Fibroblast of mammary gland (primary cell): ENCODE data around the gene ZNF33B.

Source experiments
- DNase-seq: peaks from one replicate; pipeline ENCODE4 v3.0.0-alpha.2; 2010; ENCODE audit warnings: low read depth
- H3K4me3 ChIP-seq: 2 replicates; pipeline ENCODE4 v1.5.1; 2011; ENCODE audit warnings: low read depth, mild to moderate bottlenecking, low read length, moderate library complexity; ENCODE audit not compliant: control insufficient read depth
- TF ChIP-seq, protein P1 (sequence below): conservative IDR thresholded peaks from 2 replicates; pipeline ENCODE4 v1.5.1; 2011; ENCODE audit warnings: low read depth, low read length, inconsistent platforms; ENCODE audit not compliant: control insufficient read depth, insufficient read depth

Gene ZNF33B

DNA sequence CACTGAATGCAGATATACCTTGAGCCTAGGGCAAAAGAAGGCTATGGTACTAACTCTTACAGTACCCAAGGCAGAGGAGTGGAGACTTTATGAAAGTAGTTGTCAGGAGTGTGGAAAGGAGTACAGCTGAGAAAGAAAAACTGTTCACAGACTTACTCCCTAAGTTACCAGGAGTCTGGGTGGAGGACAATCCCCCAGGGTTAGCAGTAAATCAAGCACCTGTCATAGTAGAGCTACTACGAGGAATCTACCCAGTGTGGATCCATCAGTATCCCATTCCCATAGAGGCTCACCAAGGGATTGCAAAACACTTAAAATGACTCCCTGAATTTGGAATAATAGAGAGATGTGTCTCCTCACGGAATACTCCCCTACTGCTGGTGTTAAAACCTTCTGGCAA is 10.1 kb upstream of the ZNF33B start:
- TF ChIP-seq, protein P1, sequence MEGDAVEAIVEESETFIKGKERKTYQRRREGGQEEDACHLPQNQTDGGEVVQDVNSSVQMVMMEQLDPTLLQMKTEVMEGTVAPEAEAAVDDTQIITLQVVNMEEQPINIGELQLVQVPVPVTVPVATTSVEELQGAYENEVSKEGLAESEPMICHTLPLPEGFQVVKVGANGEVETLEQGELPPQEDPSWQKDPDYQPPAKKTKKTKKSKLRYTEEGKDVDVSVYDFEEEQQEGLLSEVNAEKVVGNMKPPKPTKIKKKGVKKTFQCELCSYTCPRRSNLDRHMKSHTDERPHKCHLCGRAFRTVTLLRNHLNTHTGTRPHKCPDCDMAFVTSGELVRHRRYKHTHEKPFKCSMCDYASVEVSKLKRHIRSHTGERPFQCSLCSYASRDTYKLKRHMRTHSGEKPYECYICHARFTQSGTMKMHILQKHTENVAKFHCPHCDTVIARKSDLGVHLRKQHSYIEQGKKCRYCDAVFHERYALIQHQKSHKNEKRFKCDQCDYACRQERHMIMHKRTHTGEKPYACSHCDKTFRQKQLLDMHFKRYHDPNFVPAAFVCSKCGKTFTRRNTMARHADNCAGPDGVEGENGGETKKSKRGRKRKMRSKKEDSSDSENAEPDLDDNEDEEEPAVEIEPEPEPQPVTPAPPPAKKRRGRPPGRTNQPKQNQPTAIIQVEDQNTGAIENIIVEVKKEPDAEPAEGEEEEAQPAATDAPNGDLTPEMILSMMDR, result no peak
- DNase-seq, result no peak
- no peak overlapping the region for H3K4me3 ChIP-seq

DNA sequence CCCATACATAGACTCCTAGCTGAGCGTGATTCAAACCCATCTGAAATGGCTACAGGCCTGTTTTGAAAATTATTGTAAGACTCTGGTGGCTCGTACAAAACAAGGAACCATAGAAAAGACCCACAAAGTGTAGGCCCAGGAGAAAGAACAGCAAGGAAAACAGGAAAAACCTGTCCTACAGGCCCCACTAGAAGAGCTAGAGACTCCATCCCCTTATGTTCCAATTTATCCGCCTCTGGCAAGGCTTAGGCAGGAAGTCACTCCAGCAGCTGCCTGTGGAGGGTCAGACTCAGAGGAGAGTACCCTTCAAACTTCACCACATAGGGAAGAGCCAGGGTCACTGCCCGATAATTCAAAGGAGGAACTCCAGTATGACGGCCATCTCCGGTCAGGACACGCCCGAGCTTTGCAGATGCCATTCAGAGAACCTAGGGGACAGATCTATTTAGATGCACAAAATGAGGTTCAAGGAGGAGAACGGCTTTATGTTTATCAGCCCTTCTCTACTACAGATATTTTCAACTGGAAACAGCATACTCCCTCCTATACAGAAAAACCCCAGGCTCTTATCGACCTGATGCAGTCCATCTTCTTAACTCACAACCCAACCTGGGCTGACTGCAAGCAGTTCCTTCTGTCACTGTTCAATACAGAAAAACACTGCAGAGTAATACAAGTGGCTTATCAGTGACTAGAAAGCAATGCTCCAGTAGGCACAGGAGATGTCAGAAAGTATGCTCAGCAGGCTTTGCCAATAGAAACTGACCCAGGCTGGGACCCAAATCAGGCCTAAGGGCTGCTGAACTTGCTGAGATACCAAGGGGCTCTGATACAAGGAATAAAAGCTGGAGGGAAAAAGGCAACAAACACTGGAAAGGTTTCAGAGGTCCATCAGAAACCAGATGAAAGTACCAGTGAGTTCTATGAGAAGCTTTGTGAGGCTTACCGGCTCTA is 8.6 kb upstream of the ZNF33B start:
- TF ChIP-seq, protein P1, result no peak
- no peak for DNase-seq
- H3K4me3 ChIP-seq, result no peak overlapping the region

DNA sequence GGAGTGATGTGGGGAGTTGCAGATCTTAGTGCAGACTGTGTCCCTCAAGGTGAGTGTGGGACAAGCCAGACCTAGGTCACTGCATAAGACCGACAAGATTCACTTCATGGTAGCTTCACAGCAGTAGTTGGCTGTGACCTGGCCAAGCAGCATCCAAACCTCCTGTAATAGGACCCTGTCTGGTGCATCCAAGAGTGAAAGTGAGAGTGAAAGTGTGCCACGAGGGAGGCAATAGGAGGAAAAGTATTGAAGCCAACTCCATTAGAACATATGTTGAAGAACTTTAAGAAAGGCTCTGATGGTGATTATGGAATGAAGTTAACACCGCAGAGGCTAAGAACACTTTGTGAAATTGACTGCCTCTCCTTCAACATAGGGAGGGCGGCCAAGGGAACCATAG is 7.8 kb upstream of the ZNF33B start:
- TF ChIP-seq, protein P1, result no peak

DNA sequence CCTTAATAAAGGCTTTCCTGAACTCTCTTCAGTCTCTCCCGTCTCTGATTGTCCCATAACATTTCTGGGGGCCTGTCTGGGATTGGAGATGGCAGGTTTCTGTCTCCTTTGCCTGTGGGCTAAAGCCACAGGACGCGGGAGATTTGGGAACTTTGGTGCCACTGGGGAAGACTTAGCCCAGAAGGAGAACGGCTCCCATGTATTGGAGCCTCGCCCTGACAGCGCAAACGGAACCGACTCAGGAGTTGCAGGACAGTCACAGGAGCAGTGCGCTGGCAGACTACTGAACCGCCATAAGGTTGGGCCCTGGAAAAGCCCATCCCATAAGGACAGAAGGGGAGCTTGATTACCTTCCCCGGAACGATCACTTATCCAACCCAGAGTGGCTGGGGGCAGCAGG is 7.1 kb upstream of the ZNF33B start:
- TF ChIP-seq, protein P1, result no peak
- no peak for DNase-seq
- no peak overlapping the region for H3K4me3 ChIP-seq

More for the DNA sequence above, 7.8 kb upstream of the ZNF33B start:
- DNase-seq, result no peak
- no peak overlapping the region for H3K4me3 ChIP-seq

DNA sequence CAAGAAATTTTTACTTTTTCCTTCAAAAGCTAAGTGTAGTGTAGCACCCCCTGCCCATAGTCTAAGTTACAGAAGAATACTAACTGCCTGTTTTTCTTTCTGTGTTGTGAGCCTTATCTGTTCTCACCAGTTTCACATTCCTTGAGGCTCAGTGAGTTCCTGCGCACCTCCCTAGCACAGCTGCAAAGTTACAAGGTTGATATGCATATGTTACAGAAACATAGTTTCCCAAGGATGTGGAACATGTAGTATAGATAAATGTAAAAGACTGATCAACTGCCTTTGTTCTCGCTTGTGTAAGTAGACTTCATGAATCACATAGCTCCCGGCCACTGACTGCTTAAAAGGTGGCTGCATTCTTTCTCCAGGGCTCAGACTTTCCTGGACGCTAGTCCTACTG is 6.7 kb upstream of the ZNF33B start:
- TF ChIP-seq, protein P1, result no peak
- no peak for DNase-seq
- no peak overlapping the region for H3K4me3 ChIP-seq

DNA sequence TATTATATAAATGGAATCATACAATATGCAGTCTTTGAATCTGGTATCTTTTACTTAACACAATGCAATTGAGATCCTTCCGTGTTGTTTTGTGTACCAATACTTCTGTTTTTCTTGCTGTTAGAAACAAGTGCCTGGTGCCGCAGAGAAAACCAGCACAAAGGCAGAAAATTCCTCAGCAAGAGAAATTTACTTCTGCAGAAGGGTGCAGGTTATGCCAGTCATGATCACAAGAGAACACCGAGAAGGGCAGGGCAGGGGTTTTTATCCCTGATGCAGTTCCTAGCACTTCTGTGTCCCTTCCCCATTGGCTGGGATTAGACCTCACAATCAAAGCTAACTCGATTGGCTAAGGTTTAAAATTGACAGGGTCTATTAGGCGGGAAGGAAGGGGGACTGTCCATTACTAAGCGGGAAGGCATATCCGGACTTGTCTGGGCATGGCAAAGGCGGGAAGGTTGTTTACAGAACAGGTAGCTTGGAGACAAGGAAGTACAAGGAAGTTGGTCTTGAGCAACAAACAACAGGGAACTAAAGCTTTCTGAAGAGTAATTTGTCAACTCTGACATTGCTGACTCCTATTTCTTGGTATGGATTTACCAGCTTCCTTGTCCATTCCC is 2.4 kb upstream of the ZNF33B start:
- TF ChIP-seq, protein P1, result no peak
- DNase-seq, result no peak

More for the DNA sequence above, 2.4 kb upstream of the ZNF33B start:
- no peak overlapping the region for H3K4me3 ChIP-seq
